Mononuclear cell (primary cell): Measurements from ENCODE around the gene RAD51B. TPM values are rescaled to one million over a fixed set of nuclear protein-coding genes. Genes with fewer than 3 reads are reported as not detected.

Experiments
- H3K27me3 ChIP-seq: 2 replicates; pipeline ENCODE4 v1.6.0; 2011; ENCODE audit warnings: low read length, control low read depth; ENCODE audit not compliant: insufficient read depth
- H3K4me1 ChIP-seq: 2 replicates; pipeline ENCODE4 v1.5.1; 2011; ENCODE audit warnings: mild to moderate bottlenecking, low read length, control low read depth; ENCODE audit not compliant: insufficient read depth
- H3K4me3 ChIP-seq: 2 replicates; pipeline ENCODE4 v1.5.1; 2011; ENCODE audit warnings: mild to moderate bottlenecking, low read length, moderate library complexity
- H3K9me3 ChIP-seq: 2 replicates; pipeline ENCODE4 v1.5.1; 2011; ENCODE audit warnings: low read depth, mild to moderate bottlenecking, control low read depth, low read length
- total RNA-seq: library from RNA; depleted of rRNA; stranded (reverse); fragments of >200 nt; gene quantifications from one replicate; pipeline ENCODE4 v1.2.3, GENCODE V29; 2012

The RAD51B gene
- total RNA-seq, 1 donor = 21.4 TPM

DNA sequence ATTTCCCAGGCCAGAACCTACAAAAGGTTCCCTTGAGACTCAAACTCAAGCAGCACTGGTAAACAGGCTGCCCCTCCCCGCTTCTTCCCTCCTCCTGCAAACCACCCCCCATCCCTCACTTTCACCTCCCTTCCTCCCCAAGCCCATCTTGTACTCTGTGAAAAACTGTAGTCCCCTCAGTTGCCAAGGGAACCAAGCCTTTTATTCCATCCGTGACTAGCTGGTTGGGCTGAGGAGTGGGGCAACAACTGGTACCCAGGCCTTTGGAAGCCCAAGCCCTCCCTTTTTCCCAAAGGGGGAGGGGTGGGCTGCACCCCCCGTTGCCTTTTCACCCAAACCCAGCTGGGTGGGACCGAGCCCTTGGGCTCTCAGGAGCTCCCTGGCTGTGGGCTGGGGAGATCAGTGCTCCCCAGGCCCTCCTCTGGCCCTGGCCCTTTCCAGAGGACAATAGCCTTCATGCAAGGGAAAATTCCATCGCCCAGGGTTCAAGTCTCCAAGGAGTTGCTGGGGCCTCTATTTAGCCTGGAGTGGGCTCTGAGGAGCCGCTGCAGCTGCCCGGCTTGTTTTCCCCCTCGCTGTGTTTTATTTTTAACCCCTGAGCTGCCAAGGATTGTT is 911.3 kb downstream of the RAD51B start:
- Histone ChIP-seq H3K4me1 (peaks cover 71% of the 10 kb centered on the region), H3K27me3 (no peaks in the 10 kb centered on the region), H3K9me3 (no peaks in the 10 kb centered on the region), H3K4me3 (no peak overlapping the region)

DNA sequence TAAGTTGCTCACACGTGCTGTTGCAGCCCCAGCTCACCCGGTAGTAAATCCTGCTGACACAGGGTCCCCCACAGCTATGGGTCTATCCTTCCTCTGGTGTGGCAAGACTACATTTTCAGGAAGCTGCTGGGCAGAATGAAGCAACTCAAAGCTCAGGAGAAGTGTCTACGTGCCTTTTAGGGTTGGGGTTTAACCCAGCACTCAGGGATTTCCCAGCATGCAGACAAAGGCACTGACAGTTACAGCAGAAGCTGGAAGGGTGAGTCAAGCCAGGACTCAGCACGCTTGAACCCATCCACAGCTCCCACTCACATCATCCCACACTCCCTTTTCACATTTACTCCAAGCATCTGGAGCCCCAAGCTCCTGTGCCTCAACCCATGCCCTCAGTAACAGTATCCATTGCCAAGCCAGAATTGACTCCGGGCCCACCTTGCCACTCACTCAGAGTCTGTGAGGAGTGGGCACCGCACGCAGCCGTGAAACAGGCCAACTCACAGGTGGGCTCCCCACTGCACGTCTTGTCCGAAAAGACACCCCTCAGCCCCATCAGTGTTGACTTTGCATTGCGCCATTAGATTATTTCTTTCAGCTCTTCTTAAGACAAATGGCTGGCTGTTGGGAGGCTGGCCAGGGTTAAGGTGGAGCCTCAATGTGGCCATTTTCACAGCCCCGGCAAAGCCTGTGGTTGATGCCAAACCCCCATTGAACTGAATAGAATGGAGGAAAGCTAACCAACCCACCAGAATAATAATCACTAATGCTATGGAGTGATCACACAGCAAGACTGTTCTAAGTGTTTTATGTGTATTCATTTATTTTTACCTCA is 913.7 kb downstream of the RAD51B start:
- no peak overlapping the region for H3K4me3 ChIP-seq
- peaks cover 73% of the 10 kb centered on the region for H3K4me1 ChIP-seq
- no peaks in the 10 kb centered on the region for H3K27me3 ChIP-seq
- H3K9me3 ChIP-seq = no peaks in the 10 kb centered on the region

GRCh38 chr14:68734231-68734732 is 914.7 kb downstream of the RAD51B start:
- H3K27me3 ChIP-seq = no peaks in the 10 kb centered on the region
- no peak overlapping the region for H3K4me3 ChIP-seq
- peaks cover 63% of the 10 kb centered on the region for H3K4me1 ChIP-seq
- no peaks in the 10 kb centered on the region for H3K9me3 ChIP-seq

DNA sequence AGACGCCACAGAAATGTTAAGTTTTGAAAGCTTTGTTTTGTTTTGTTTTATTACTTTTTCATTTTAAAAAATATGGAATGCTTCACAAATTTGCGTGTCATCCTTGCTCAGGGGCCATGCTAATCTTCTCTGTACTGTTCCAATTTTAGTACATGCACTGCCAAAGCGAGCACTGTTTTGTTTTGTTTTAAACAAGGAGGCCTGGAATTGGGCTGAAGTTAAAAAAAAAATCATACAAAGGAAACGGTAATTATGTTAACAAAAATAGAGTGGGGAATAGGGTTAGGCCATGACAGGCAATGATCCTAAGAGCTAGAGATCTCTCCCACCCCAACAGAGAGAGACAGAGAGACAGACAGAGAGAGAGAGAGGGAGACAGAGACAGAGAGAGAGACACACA is 916.3 kb downstream of the RAD51B start:
- no peaks in the 10 kb centered on the region for H3K9me3 ChIP-seq
- H3K27me3 ChIP-seq = no peaks in the 10 kb centered on the region
- H3K4me3 ChIP-seq = no peak overlapping the region
- H3K4me1 ChIP-seq = peaks cover 55% of the 10 kb centered on the region

DNA sequence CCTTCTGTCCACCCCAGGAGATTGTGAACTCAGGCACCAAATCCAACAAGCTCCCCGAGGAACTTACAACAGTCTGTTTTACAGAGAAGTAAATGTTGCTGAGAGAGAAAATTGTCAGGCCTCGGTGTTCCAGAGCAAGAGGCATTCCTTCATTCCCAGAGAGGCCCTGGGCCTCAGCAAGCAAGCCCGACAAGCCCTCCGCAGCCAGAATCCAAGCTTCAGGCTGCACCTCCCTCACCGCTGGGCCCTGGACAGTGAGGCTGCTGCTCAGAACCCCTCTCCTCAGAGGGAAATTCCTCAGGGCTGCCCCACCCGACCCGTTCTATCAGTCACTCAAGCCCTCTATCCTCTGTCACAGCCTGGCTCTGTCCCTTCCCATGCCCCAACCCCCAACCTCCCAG is 916.9 kb downstream of the RAD51B start:
- Histone ChIP-seq H3K27me3 (no peaks in the 10 kb centered on the region), H3K9me3 (no peaks in the 10 kb centered on the region), H3K4me1 (peaks cover 55% of the 10 kb centered on the region), H3K4me3 (no peak overlapping the region)

DNA sequence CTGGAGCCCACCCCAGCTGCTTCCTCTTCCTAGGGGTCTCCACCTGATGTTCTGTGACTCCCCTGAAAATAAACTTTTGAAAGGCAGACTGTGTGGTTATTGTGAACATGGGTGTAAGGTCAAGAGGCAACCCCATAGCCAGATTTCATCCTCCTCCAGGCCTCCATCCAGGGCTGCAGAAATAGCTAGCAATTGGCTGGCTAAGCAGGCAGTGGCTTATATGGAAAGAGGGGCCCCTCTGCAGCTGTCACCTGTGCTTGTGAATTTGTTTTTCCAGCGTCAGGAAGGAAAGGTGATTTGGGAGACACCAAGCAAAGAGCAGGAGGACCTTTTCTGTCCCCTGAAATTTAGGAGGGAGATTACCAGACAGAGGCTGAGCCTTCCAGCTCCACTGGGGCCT is 917.5 kb downstream of the RAD51B start:
- Histone ChIP-seq H3K4me3 (no peak overlapping the region), H3K9me3 (no peaks in the 10 kb centered on the region), H3K27me3 (no peaks in the 10 kb centered on the region), H3K4me1 (peaks cover 58% of the 10 kb centered on the region)

GRCh38 chr14:68738559-68738958 is 919.0 kb downstream of the RAD51B start:
- no peak overlapping the region for H3K4me3 ChIP-seq
- H3K27me3 ChIP-seq = peaks cover 2% of the 10 kb centered on the region
- no peaks in the 10 kb centered on the region for H3K9me3 ChIP-seq
- peaks cover 57% of the 10 kb centered on the region for H3K4me1 ChIP-seq

- peaks cover 46% of the 10 kb centered on the region for H3K4me1 ChIP-seq
- H3K9me3 ChIP-seq = no peaks in the 10 kb centered on the region
- no peak overlapping the region for H3K4me3 ChIP-seq
- peaks cover 5% of the 10 kb centered on the region for H3K27me3 ChIP-seq
Observed at GRCh38 chr14:68739701-68740100, 920.1 kb downstream of the RAD51B start.

DNA sequence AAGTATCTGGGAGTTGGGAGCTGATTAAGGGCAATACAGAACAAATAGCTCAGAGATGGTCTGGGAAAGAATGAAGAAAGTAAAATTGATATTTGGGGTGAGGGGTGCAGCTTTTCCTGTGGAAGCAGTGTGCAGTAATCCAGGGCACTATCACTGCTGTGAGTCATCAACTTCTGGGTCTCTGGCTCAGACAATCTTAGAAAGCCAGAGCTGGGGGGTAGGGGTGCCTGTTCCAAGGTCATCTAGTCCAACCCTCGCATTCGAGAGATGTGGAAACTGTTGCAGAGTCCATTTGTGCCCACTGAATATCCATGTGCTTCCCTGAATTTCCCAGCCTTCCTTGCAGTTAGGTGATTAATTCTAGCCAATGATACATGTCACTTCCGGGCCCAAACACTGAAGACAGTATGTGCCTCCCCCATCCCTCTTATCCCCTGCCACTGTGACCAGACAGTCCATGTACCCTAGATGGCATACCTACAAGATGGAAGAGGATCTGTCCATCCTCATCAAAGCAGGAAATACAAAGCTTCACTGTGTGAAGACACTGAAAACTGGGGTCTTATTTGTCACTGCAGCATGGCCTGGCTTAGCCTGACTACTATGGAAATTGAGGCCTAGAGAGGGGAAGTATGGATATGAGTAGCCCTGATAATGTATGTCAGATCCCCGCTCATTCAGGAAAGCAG is 921.4 kb downstream of the RAD51B start:
- Histone ChIP-seq H3K9me3 (no peaks in the 10 kb centered on the region), H3K4me3 (no peak overlapping the region), H3K4me1 (peaks cover 34% of the 10 kb centered on the region), H3K27me3 (peaks cover 18% of the 10 kb centered on the region)

DNA sequence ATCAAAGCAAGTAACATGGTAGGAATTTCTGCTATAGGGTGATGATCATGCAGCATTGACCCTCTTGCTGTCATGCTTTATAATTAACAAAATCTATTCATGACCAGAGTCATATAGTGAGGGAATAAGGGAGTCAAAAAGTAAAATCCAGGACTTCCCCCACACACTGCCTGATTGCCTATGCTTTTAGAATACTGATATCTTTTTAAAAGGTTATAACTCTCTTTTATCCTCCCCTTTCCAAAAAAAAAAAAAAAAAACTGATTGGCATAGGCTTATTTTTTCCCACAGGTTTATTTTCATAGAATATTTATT is 921.9 kb downstream of the RAD51B start:
- H3K4me3 ChIP-seq = no peak overlapping the region

DNA sequence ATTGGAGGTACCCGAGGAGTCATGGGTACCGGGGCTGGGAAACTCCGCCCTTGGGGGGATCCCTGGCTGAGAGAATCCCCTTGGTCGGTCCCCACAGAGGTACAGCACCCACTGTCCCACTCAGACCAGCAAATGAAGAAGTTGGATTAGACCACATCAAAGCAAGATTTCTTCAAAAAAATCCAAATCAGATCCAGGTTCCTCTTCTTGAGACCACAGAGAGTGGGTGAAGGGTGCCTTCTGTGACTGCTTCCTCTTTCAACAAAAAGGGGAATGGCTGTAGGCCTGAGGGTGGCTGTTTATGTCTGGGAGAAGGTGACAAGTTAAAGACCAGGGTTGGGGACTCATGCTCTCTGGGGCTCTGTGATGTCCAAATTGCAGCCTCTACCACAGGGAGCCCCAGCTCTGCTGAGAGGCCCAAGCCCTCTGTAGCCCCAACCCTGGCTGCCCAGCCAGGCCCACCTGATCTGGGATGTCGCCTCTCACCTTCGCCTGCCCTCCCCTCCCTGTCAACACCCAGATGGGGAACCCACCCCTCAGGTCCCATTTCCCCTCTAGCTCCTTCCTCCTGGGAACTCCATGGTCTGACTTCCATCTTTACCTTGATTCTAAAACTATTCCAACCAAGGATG is 922.4 kb downstream of the RAD51B start:
- peaks cover 18% of the 10 kb centered on the region for H3K27me3 ChIP-seq
- peaks cover 32% of the 10 kb centered on the region for H3K4me1 ChIP-seq
- H3K4me3 ChIP-seq = no peak overlapping the region
- H3K9me3 ChIP-seq = no peaks in the 10 kb centered on the region

More for the DNA sequence above, 921.9 kb downstream of the RAD51B start:
- Histone ChIP-seq H3K9me3 (no peaks in the 10 kb centered on the region), H3K4me1 (peaks cover 32% of the 10 kb centered on the region), H3K27me3 (peaks cover 18% of the 10 kb centered on the region)

DNA sequence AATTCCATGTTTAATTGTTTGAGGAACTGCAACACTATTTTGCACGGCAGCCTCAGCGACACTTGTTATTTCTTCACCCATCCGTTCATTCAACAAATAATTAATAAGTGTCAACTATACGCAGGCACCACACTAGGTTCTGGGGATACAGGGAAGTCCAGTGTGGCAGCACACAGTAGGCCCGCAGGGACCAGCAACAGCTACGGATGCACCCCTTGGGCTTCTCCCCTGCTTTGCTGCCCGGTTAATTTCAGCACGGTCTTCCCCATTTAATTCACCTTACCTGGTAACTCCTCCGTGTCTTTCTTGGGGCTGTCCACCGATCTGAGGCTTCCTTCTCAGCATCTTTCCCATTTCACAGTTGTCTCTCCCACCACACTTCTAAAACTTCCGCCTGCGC is 925.0 kb downstream of the RAD51B start:
- Histone ChIP-seq H3K9me3 (no peaks in the 10 kb centered on the region), H3K4me1 (peaks cover 32% of the 10 kb centered on the region), H3K27me3 (peaks cover 31% of the 10 kb centered on the region), H3K4me3 (no peak overlapping the region)

- H3K4me1 ChIP-seq = peaks cover 10% of the 10 kb centered on the region
- no peaks in the 10 kb centered on the region for H3K9me3 ChIP-seq
- peaks cover 34% of the 10 kb centered on the region for H3K27me3 ChIP-seq
- no peak overlapping the region for H3K4me3 ChIP-seq
Observed at GRCh38 chr14:68747393-68747792, 927.8 kb downstream of the RAD51B start.

GRCh38 chr14:68748260-68748659 is 928.7 kb downstream of the RAD51B start:
- H3K27me3 ChIP-seq = peaks cover 33% of the 10 kb centered on the region
- H3K4me1 ChIP-seq = peaks cover 1% of the 10 kb centered on the region
- H3K9me3 ChIP-seq = no peaks in the 10 kb centered on the region
- H3K4me3 ChIP-seq = no peak overlapping the region

DNA sequence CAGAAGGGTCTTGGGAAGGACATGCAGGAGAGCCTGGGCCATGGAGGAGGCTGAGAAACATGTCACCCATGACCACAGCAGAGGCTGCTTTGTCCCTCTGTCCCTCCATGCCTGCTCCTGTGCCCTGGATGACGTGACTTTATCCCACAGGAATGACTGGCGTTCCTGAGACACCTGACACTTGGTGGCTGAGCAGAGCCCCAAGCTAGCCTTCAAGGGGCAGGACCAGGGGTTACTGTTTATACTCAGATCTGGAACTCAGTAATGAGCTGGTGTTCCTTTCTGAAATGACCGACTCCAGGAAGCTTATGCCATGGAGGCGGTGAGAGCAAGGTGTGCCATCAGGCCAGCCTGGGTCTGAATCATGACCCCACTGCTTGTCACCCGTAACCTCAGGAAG is 929.1 kb downstream of the RAD51B start:
- H3K27me3 ChIP-seq = peaks cover 32% of the 10 kb centered on the region
- no peaks in the 10 kb centered on the region for H3K9me3 ChIP-seq
- no peaks in the 10 kb centered on the region for H3K4me1 ChIP-seq
- H3K4me3 ChIP-seq = no peak overlapping the region
